Neural cell (in vitro differentiated cells): ENCODE results near the gene CSRNP2.

Source experiments
- POLR2AphosphoS5 ChIP-seq: IDR thresholded peaks from 2 replicates; pipeline ENCODE4 v1.6.1; 2012
- TF ChIP-seq, protein P1 (sequence below): IDR thresholded peaks from 2 replicates; pipeline ENCODE4 v1.6.1; 2012; ENCODE audit warnings: borderline replicate concordance

DNA sequence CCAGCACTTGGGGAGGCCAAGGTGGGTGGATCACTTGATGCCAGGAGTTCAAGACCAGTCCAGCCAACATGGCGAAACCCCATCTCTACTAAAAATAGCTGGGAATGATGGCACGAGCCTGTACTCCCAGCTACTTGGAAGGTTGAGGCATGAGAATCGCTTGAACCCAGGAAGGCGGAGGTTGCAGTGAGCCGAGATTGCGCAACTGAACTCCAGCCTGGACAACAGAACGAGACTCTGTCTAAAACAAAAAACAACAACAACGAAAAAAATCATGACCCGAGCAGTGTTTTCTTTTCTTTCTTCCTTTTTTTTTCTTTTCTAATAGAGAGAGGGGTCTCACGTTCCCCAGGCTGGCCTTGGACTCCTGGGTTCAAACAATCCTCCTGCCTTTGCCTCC, 3.5 kb upstream of the CSRNP2 start:
- TF ChIP-seq POLR2AphosphoS5 = no peak
- TF ChIP-seq, protein P1, sequence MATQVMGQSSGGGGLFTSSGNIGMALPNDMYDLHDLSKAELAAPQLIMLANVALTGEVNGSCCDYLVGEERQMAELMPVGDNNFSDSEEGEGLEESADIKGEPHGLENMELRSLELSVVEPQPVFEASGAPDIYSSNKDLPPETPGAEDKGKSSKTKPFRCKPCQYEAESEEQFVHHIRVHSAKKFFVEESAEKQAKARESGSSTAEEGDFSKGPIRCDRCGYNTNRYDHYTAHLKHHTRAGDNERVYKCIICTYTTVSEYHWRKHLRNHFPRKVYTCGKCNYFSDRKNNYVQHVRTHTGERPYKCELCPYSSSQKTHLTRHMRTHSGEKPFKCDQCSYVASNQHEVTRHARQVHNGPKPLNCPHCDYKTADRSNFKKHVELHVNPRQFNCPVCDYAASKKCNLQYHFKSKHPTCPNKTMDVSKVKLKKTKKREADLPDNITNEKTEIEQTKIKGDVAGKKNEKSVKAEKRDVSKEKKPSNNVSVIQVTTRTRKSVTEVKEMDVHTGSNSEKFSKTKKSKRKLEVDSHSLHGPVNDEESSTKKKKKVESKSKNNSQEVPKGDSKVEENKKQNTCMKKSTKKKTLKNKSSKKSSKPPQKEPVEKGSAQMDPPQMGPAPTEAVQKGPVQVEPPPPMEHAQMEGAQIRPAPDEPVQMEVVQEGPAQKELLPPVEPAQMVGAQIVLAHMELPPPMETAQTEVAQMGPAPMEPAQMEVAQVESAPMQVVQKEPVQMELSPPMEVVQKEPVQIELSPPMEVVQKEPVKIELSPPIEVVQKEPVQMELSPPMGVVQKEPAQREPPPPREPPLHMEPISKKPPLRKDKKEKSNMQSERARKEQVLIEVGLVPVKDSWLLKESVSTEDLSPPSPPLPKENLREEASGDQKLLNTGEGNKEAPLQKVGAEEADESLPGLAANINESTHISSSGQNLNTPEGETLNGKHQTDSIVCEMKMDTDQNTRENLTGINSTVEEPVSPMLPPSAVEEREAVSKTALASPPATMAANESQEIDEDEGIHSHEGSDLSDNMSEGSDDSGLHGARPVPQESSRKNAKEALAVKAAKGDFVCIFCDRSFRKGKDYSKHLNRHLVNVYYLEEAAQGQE = no peak
